ENCODE measurements around the gene COL4A4. TPM values are rescaled to one million over a fixed set of nuclear protein-coding genes. Genes with fewer than 3 reads are reported as not detected.
"Not testable (repeated sequence)": the region's sequence is repeated elsewhere in the genome, so short reads cannot be mapped to it uniquely, and the experiment has no call there.

COL4A4 gene
- total RNA-seq, 1 donor from 2014 or later: 0.24 TPM

- ATAC-seq: peak; percentile 51
Observed at GRCh38 chr2:227106845-227107759, 56.9 kb downstream of the COL4A4 start.

- ATAC-seq: no peak
Observed at GRCh38 chr2:227103583-227103982, 60.4 kb downstream of the COL4A4 start.

GRCh38 chr2:227099340-227099739 is 64.7 kb downstream of the COL4A4 start:
- no peak for ATAC-seq

- ATAC-seq: no peak
Observed at GRCh38 chr2:227098162-227098515, 65.9 kb downstream of the COL4A4 start.

GRCh38 chr2:227097495-227098161 is 66.4 kb downstream of the COL4A4 start:
- ATAC-seq: no peak

- ATAC-seq: no peak
Observed at GRCh38 chr2:227095346-227095745, 68.7 kb downstream of the COL4A4 start.

- no peak for ATAC-seq
Observed at GRCh38 chr2:227082286-227082685, 81.7 kb downstream of the COL4A4 start.

GRCh38 chr2:227079726-227080125 is 84.3 kb downstream of the COL4A4 start:
- no peak for ATAC-seq

- not testable (repeated sequence) for ATAC-seq
Observed at GRCh38 chr2:227065065-227065464, 98.9 kb downstream of the COL4A4 start.

- no peak for ATAC-seq
Observed at GRCh38 chr2:227058888-227059399, 105.1 kb downstream of the COL4A4 start.

GRCh38 chr2:227057743-227058447 is 106.1 kb downstream of the COL4A4 start:
- no peak for ATAC-seq

GRCh38 chr2:227057060-227057459 is 106.9 kb downstream of the COL4A4 start:
- no peak for ATAC-seq

- ATAC-seq: no peak
Observed at GRCh38 chr2:227054006-227054405, 110.0 kb downstream of the COL4A4 start.

- ATAC-seq: no peak
Observed at GRCh38 chr2:227052879-227053278, 111.1 kb downstream of the COL4A4 start.

- ATAC-seq: no peak
Observed at GRCh38 chr2:227043981-227044380, 120.0 kb downstream of the COL4A4 start.

GRCh38 chr2:227038550-227039189 is 125.3 kb downstream of the COL4A4 start:
- no peak for ATAC-seq

- no peak for ATAC-seq
Observed at GRCh38 chr2:227036527-227036926, 127.5 kb downstream of the COL4A4 start.

- ATAC-seq: no peak
Observed at GRCh38 chr2:227035711-227036367, 128.2 kb downstream of the COL4A4 start.

GRCh38 chr2:227033471-227034148 is 130.4 kb downstream of the COL4A4 start:
- ATAC-seq: no peak

GRCh38 chr2:227031379-227031778 is 132.6 kb downstream of the COL4A4 start:
- no peak for ATAC-seq

GRCh38 chr2:227030789-227031188 is 133.2 kb downstream of the COL4A4 start:
- no peak for ATAC-seq

Data from esophagus mucosa (tissue), 1 donor.